Measurements from ENCODE around the gene METTL14. TPM values are rescaled to one million over a fixed set of nuclear protein-coding genes. Genes with fewer than 3 reads are reported as not detected.

The METTL14 gene
- total RNA-seq, 3 donors from 2014 or later (not counting 1 experiment from before 2014, with no cell fraction given) = 50.2 to 57.5 (median 51.9) TPM

DNA sequence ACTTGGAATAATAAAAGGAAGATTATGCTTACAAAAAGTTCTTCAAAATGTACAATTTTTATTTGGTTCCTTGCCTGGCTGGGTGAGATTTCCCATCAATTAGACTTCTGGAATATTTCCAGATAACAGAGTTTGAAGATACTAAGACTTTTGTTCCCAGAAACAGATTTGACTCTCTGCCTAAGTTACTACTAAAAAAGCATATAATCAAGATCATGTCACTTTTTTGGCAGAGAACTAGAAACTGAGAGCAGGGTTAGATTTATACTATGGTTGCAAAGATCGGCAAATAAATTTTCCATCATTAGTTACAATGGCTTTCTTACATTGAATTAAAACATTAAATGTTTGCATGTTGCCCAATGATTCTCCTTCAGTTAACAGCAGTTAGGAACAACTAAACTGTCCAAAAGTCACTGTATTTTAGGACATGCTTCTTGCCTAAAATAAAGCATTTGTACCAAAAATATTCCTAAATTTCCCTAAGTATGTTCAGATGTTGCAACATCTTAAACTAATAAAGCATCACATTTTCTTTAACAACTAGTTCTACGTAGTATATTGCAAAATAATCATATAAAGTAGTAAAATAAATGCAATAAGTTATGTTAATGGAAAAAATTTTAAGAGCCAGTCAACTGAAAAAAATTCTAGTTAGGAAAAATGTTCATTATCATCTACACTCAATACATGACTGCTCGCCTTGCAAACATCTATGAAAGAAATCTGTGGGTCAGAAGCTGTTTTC lies 77.7 kb downstream of the METTL14 start:
- no peaks in the 10 kb centered on the region for H3K9me3 Mint-ChIP-seq
- Histone ChIP-seq H3K27me3 (ENCODE audit: control insufficient read depth, insufficient read depth, low read length) (no peaks in the 10 kb centered on the region), H3K36me3 (ENCODE audit: control insufficient read depth, insufficient read depth, low read length) (peaks cover 44% of the 10 kb centered on the region), H3K9me3 (ENCODE audit: control insufficient read depth, insufficient read depth, low read length) (no peaks in the 10 kb centered on the region), H3K4me3 (ENCODE audit: low read length) (no peak overlapping the region), H3K27ac (ENCODE audit: low read length) (no peak overlapping the region), H3K4me1 (ENCODE audit: control insufficient read depth, insufficient read depth, low read length) (no peaks in the 10 kb centered on the region)
- H3K36me3 Mint-ChIP-seq = peaks cover 6% of the 10 kb centered on the region
- WGBS (ENCODE audit: insufficient coverage) = 100% methylated on average over 2 of the region's 3 CpGs
- ATAC-seq = no peak
- DNase-seq = no peak
- peaks cover 0 to 4% of the 10 kb centered on the region in 2 donors for H3K4me1 Mint-ChIP-seq
- TF ChIP-seq, protein P1, sequence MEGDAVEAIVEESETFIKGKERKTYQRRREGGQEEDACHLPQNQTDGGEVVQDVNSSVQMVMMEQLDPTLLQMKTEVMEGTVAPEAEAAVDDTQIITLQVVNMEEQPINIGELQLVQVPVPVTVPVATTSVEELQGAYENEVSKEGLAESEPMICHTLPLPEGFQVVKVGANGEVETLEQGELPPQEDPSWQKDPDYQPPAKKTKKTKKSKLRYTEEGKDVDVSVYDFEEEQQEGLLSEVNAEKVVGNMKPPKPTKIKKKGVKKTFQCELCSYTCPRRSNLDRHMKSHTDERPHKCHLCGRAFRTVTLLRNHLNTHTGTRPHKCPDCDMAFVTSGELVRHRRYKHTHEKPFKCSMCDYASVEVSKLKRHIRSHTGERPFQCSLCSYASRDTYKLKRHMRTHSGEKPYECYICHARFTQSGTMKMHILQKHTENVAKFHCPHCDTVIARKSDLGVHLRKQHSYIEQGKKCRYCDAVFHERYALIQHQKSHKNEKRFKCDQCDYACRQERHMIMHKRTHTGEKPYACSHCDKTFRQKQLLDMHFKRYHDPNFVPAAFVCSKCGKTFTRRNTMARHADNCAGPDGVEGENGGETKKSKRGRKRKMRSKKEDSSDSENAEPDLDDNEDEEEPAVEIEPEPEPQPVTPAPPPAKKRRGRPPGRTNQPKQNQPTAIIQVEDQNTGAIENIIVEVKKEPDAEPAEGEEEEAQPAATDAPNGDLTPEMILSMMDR (IDR thresholded peaks at IDR 0.05) = no peak
- H3K4me3 Mint-ChIP-seq = no peak overlapping the region
- intact Hi-C loops (cut with micrococcal nuclease) = no loop called here
- no peaks in the 10 kb centered on the region for H3K27me3 Mint-ChIP-seq (ENCODE audit: low read depth in 2 of 2)
- no peak overlapping the region for H3K27ac Mint-ChIP-seq

Other genes starting within 250 kb of the METTL14 start
- gene SEC24D, start 150.7 kb downstream of the METTL14 start, total RNA-seq = 10 to 100 TPM; 32.7 to 50.2 (median 35.2) TPM
- under 1 TPM; 0.18 to 0.85 (median 0.56) TPM for gene SYNPO2, start 203.5 kb downstream of the METTL14 start, total RNA-seq

All from natural killer cell (primary cell).